HepG2 (cell line): Measurements from ENCODE around the gene HSPB6. TPM values are rescaled to one million over a fixed set of nuclear protein-coding genes. Genes with fewer than 3 reads are reported as not detected.

ENCODE experiments used
- ARNT2 ChIP-seq: sonication (generic); formaldehyde crosslinking; IDR thresholded peaks from 2 replicates; pipeline ENCODE4 v1.8.0; 2022; ENCODE audit warnings: mild to moderate bottlenecking, low read depth, missing genetic modification reagents, moderate library complexity
- ATF7-NPFF ChIP-seq: sonication (generic); formaldehyde crosslinking; IDR thresholded peaks from 2 replicates; pipeline ENCODE4 v1.8.1; 2023; ENCODE audit warnings: mild to moderate bottlenecking, low read depth, missing genetic modification reagents, moderate library complexity
- ELF1 ChIP-seq: sonication (generic); formaldehyde crosslinking; IDR thresholded peaks from 2 replicates; pipeline ENCODE4 v1.4.0; 2020; ENCODE audit warnings: missing genetic modification reagents
- HNRNPK ChIP-seq: fragments of 200-400 bp; formaldehyde crosslinking; IDR thresholded peaks from 2 replicates; pipeline ENCODE4 v1.6.1; 2018; ENCODE audit warnings: low read length, low read depth, moderate library complexity, mild to moderate bottlenecking; ENCODE audit not compliant: poor library complexity, severe bottlenecking
- IRF9 ChIP-seq: sonication (generic); formaldehyde crosslinking; IDR thresholded peaks from 2 replicates; pipeline ENCODE4 v1.8.0; 2022; ENCODE audit warnings: missing genetic modification reagents, mild to moderate bottlenecking, borderline replicate concordance
- KAT7 ChIP-seq: IDR thresholded peaks from 2 replicates; pipeline ENCODE4 v1.6.1; 2018; ENCODE audit warnings: borderline replicate concordance, missing compliant biosample characterization
- NR2F6 ChIP-seq, 2 experiments: IDR thresholded peaks; 2 replicates each; pipeline ENCODE4 v1.6.1; 2016; ENCODE audit warnings: antibody characterized with exemption in 1 of 2, mild to moderate bottlenecking in 1 of 2
- PCBP2 ChIP-seq: fragments of 200-400 bp; formaldehyde crosslinking; optimal IDR thresholded peaks from 2 replicates; pipeline ENCODE3; 2018; ENCODE audit warnings: low read length, low read depth; ENCODE audit not compliant: poor library complexity, severe bottlenecking
- RAD21 ChIP-seq: fragments of 450-650 bp; formaldehyde crosslinking; IDR thresholded peaks from 2 replicates; pipeline ENCODE4 v1.5.0; 2020; ENCODE audit warnings: mild to moderate bottlenecking
- RFX3 ChIP-seq: IDR thresholded peaks from 2 replicates; pipeline ENCODE4 v1.6.1; 2016; ENCODE audit warnings: missing biosample characterization, missing genetic modification reagents
- RXRB ChIP-seq: IDR thresholded peaks from 2 replicates; pipeline ENCODE4 v1.6.1; 2016; ENCODE audit warnings: borderline replicate concordance, missing genetic modification reagents, missing compliant biosample characterization
- SAP130 ChIP-seq: IDR thresholded peaks from 2 replicates; pipeline ENCODE4 v1.6.1; 2016; ENCODE audit warnings: low read depth
- SMARCC2 ChIP-seq: fragments of 450-650 bp; IDR thresholded peaks from 2 replicates; pipeline ENCODE4 v1.6.1; 2017; ENCODE audit warnings: antibody characterized with exemption, mild to moderate bottlenecking
- SP1 ChIP-seq, 2 experiments: fragments of 450-650 bp in 1 of 2; sonication (generic) in 1 of 2; formaldehyde crosslinking in 1 of 2; IDR thresholded peaks; 2 replicates each; pipeline versions ENCODE4 v1.4.0 to v1.6.1; 2016 to 2020; ENCODE audit warnings: missing genetic modification reagents in 1 of 2
- TAF1 ChIP-seq: sonication (generic); formaldehyde crosslinking; IDR thresholded peaks from 2 replicates; pipeline ENCODE4 v1.4.0; 2020; ENCODE audit warnings: missing genetic modification reagents
- THYN1 ChIP-seq: sonication (generic); formaldehyde crosslinking; IDR thresholded peaks from 2 replicates; pipeline ENCODE4 v1.8.1; 2023; ENCODE audit warnings: low read depth, mild to moderate bottlenecking, moderate library complexity, missing genetic modification reagents, borderline replicate concordance
- U2AF1 ChIP-seq: fragments of 200-400 bp; formaldehyde crosslinking; optimal IDR thresholded peaks from 2 replicates; pipeline ENCODE3; 2017; ENCODE audit warnings: mild to moderate bottlenecking, low read depth, low read length
- WIZ ChIP-seq: sonication (generic); formaldehyde crosslinking; IDR thresholded peaks from 2 replicates; pipeline ENCODE4 v1.5.1; 2020; ENCODE audit warnings: mild to moderate bottlenecking, missing genetic modification reagents
- YEATS2 ChIP-seq: sonication (generic); formaldehyde crosslinking; IDR thresholded peaks from 2 replicates; pipeline ENCODE4 v1.4.0; 2020; ENCODE audit warnings: missing genetic modification reagents, borderline replicate concordance
- ZMYM3 ChIP-seq: sonication (generic); formaldehyde crosslinking; IDR thresholded peaks from 2 replicates; pipeline ENCODE4 v1.5.1; 2020; ENCODE audit warnings: mild to moderate bottlenecking, missing genetic modification reagents
- ZNF382 ChIP-seq: sonication (generic); formaldehyde crosslinking; IDR thresholded peaks from 2 replicates; pipeline ENCODE4 v1.5.0; 2020; ENCODE audit warnings: missing genetic modification reagents, mild to moderate bottlenecking, borderline replicate concordance
- ZNF383 ChIP-seq: sonication (generic); formaldehyde crosslinking; IDR thresholded peaks from 2 replicates; pipeline ENCODE4 v1.4.0; 2020; ENCODE audit warnings: missing genetic modification reagents, mild to moderate bottlenecking, borderline replicate concordance
- ZNF460 ChIP-seq: sonication (generic); formaldehyde crosslinking; IDR thresholded peaks from 2 replicates; pipeline ENCODE4 v1.5.1; 2020; ENCODE audit warnings: missing genetic modification reagents, mild to moderate bottlenecking, borderline replicate concordance
- ZNF556 ChIP-seq: sonication (generic); formaldehyde crosslinking; IDR thresholded peaks from 2 replicates; pipeline ENCODE4 v1.4.0; 2020; ENCODE audit warnings: mild to moderate bottlenecking, missing genetic modification reagents, borderline replicate concordance
- ZNF709 ChIP-seq: sonication (generic); formaldehyde crosslinking; IDR thresholded peaks from 2 replicates; pipeline ENCODE4 v1.5.0; 2020; ENCODE audit warnings: mild to moderate bottlenecking, missing genetic modification reagents
- ZNF777 ChIP-seq: sonication (generic); formaldehyde crosslinking; IDR thresholded peaks from 2 replicates; pipeline ENCODE4 v1.4.0; 2020; ENCODE audit warnings: missing genetic modification reagents
- ZNF839 ChIP-seq: sonication (generic); formaldehyde crosslinking; IDR thresholded peaks from 2 replicates; pipeline ENCODE4 v1.4.0; 2020; ENCODE audit warnings: missing genetic modification reagents, mild to moderate bottlenecking, borderline replicate concordance
- ZSCAN22 ChIP-seq: sonication (generic); formaldehyde crosslinking; IDR thresholded peaks from 2 replicates; pipeline ENCODE4 v1.4.0; 2020; ENCODE audit warnings: mild to moderate bottlenecking, missing genetic modification reagents
- polyA plus RNA-seq, 8 experiments: library from polyadenylated mRNA; depleted of rRNA in 3 of 8; stranded (reverse) in 7 of 8; unstranded in 1 of 8; fragments of >200 nt; fragmentation: Illumina TruSeq in 4 of 8; extraction: Trizol in 4 of 8; gene quantifications; 2 replicates each; pipeline versions ENCODE4 v1.2.1 to v1.2.3, GENCODE V29; 2011 to 2016; ENCODE audit warnings: low read depth in 4 of 8, missing spikeins in 1 of 8, mixed read lengths in 1 of 8; ENCODE audit not compliant: insufficient read depth in 1 of 8
- total RNA-seq, 5 experiments: library from RNA; depleted of rRNA; stranded (reverse); fragments of >200 nt; fragmentation: Illumina TruSeq; extraction: Trizol; gene quantifications; 2 replicates each; pipeline ENCODE4 v1.2.3, GENCODE V29; 2016; ENCODE audit warnings: low read depth in 1 of 5
- TF ChIP-seq, protein P1 (sequence below): sonication (generic); formaldehyde crosslinking; IDR thresholded peaks from 2 replicates; pipeline ENCODE4 v1.4.0; 2020; ENCODE audit warnings: missing genetic modification reagents; ENCODE audit errors: not compliant biosample characterization

HSPB6 gene
- total and polyA plus RNA-seq, 2 of the 13 experiments (the other 11 are each of a cell fraction or from before 2014, with no cell fraction given) = 0.18 TPM; not detected in 1

DNA sequence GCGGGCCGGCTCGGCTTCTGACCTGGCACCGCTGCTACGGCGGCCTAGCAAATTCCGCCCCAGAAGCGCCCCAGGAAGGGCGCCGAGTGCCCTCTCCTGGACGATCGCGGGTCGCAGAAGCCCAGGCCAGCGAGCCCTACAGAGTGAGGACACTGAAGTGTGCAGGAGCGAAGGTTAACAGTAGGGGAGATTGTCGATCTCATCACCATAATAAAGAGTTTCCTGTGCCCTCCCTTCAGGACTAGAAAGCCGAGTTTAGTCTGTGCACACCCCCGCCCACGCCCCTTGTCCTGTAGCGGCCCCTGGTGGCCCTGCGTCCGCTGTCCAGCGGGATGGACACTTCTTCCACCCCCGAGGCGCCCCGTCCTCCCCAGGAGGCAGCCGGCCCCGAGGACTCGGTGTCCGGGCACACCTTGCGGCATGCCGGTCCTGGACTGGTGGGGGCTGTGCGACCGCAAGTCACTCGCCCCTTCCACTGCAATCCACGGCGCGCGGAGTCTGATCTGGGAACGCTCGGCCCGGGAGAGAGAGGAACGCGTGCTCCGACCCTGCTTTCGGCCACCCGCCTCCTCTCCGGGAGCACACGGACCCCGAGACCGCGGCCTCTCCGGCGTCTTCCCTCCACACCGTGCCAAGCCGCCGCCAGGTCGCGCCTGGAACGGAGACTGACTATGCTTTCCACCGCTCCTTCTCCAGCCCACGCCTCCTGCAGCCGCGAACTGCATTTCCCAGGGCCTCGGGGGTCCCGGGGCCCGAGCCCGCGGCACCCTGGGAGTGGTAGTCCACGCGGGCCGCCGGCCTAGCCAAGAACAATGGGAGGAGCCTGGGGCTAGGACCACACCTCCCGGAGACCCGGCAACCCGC lies 39.8 kb downstream of the HSPB6 start (continued):
- TF ChIP-seq RXRB (CRISPR knock-in tag) = peak; percentile 31; the same call in 1 of the 2 replicates
- peak; percentile 82; the same call in 1 of the 2 replicates for TF ChIP-seq ZNF383
- TF ChIP-seq SP1 (IDR thresholded peaks at IDR 0.05) = no peak
- no peak; the same call in none of the 2 replicates for TF ChIP-seq SP1 (CRISPR knock-in tag; IDR thresholded peaks at IDR 0.05)
- no peak for TF ChIP-seq PCBP2
- TF ChIP-seq ZNF382 (CRISPR knock-in tag) = no peak
- TF ChIP-seq ZSCAN22 (CRISPR knock-in tag) = peak; percentile 34; the same call in 1 of the 2 replicates
- TF ChIP-seq RAD21 (CRISPR knock-in tag) = peak; percentile 96
- 0 out of 2 replicates have a peak, but pooled peaks have one; percentile 50 for TF ChIP-seq KAT7 (CRISPR knock-in tag)
- no peak; the same call in 1 of the 2 replicates for TF ChIP-seq SMARCC2
- peak; percentile 80 for TF ChIP-seq SAP130 (CRISPR knock-in tag)
- no peak for TF ChIP-seq TAF1 (CRISPR knock-in tag)
- TF ChIP-seq ZNF709 = peak; percentile 41; the same call in 1 of the 2 replicates
- TF ChIP-seq ZMYM3 (CRISPR knock-in tag) = no peak
- no peak for TF ChIP-seq ZNF460
- peak; percentile 94; the same call in 1 of the 2 replicates for TF ChIP-seq ELF1 (CRISPR knock-in tag)
- TF ChIP-seq YEATS2 (CRISPR knock-in tag) = peak; percentile 44; the same call in 1 of the 2 replicates
- no peak for TF ChIP-seq IRF9 (CRISPR knock-in tag)
- TF ChIP-seq THYN1 = 0 out of 2 replicates have a peak, but pooled peaks have one; percentile 6
- TF ChIP-seq HNRNPK = no peak
- TF ChIP-seq ARNT2 (CRISPR knock-in tag) = no peak
- TF ChIP-seq ZNF839 (CRISPR knock-in tag) = peak; percentile 68; the same call in 1 of the 2 replicates
- TF ChIP-seq ZNF777 (CRISPR knock-in tag) = peak; percentile 64; the same call in 1 of the 2 replicates
- no peak for TF ChIP-seq U2AF1
- TF ChIP-seq ATF7-NPFF = 0 out of 2 replicates have a peak, but pooled peaks have one; percentile 50
- no peak for TF ChIP-seq ZNF556
- TF ChIP-seq WIZ (CRISPR knock-in tag) = no peak; the same call in 1 of the 2 replicates
- TF ChIP-seq, protein P1, sequence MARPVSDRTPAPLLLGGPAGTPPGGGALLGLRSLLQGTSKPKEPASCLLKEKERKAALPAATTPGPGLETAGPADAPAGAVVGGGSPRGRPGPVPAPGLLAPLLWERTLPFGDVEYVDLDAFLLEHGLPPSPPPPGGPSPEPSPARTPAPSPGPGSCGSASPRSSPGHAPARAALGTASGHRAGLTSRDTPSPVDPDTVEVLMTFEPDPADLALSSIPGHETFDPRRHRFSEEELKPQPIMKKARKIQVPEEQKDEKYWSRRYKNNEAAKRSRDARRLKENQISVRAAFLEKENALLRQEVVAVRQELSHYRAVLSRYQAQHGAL (CRISPR knock-in tag) = no peak
- TF ChIP-seq RFX3 (CRISPR knock-in tag) = no peak
- TF ChIP-seq NR2F6 (IDR thresholded peaks at IDR 0.05) = peak; percentile 31; the same call in 1 of the 2 replicates
- peak; percentile 27; the same call in 1 of the 2 replicates for TF ChIP-seq NR2F6 (CRISPR knock-in tag; IDR thresholded peaks at IDR 0.05)
